Activated gamma-delta T cell treated with anti-CD3 and anti-CD28 coated beads, Interleukin-2, amount 50 U/mL, for 16 hours (primary cell): ENCODE results near the gene SUN1.

Experiments used
- DNase-seq: peaks from one replicate; pipeline ENCODE4 v3.0.0-alpha.2; 2020; ENCODE audit warnings: low read depth

SUN1 gene

GRCh38 chr7:877312-878232 is 45.3 kb downstream of the SUN1 start:
- no peak for DNase-seq

GRCh38 chr7:879093-879492 is 46.8 kb downstream of the SUN1 start:
- DNase-seq: no peak

- no peak for DNase-seq
These were observed 47.4 kb downstream of the SUN1 start for GRCh38 chr7:879706-880105.

GRCh38 chr7:880450-880849 is 48.2 kb downstream of the SUN1 start:
- DNase-seq: no peak

GRCh38 chr7:881441-882234 is 49.4 kb downstream of the SUN1 start:
- no peak for DNase-seq

GRCh38 chr7:882336-883035 is 50.2 kb downstream of the SUN1 start:
- no peak for DNase-seq

- DNase-seq: no peak
These were observed 51.1 kb downstream of the SUN1 start for GRCh38 chr7:883055-884021.

- no peak for DNase-seq
These were observed 52.1 kb downstream of the SUN1 start for GRCh38 chr7:884191-885003.

GRCh38 chr7:885261-885892 is 53.1 kb downstream of the SUN1 start:
- DNase-seq: no peak

GRCh38 chr7:885893-886625 is 53.8 kb downstream of the SUN1 start:
- DNase-seq: no peak

- DNase-seq: no peak
These were observed 54.6 kb downstream of the SUN1 start for GRCh38 chr7:886626-887487.

GRCh38 chr7:887488-887820 is 55.2 kb downstream of the SUN1 start:
- DNase-seq: no peak

GRCh38 chr7:888081-889024 is 56.1 kb downstream of the SUN1 start:
- DNase-seq: no peak

GRCh38 chr7:889025-889390 is 56.7 kb downstream of the SUN1 start:
- DNase-seq: no peak

GRCh38 chr7:889391-889790 is 57.1 kb downstream of the SUN1 start:
- no peak for DNase-seq

- DNase-seq: no peak
These were observed 58.6 kb downstream of the SUN1 start for GRCh38 chr7:890868-891267.

GRCh38 chr7:891291-891690 is 59.0 kb downstream of the SUN1 start:
- DNase-seq: no peak
